Urinary bladder (tissue), 4 donors: Measurements from ENCODE around the gene SPRY2. TPM values are rescaled to one million over a fixed set of nuclear protein-coding genes. Genes with fewer than 3 reads are reported as not detected.
A peak's percentile ranks its signal among the peaks of the same experiment; 100 is the strongest.

ENCODE experiments used
- DNase-seq: peaks from one replicate; pipeline ENCODE4 v3.0.0-alpha.2; 2015; ENCODE audit errors: extremely low spot score
- H3K27ac ChIP-seq: one replicate; pipeline ENCODE4 v1.5.1; 2013; ENCODE audit warnings: low read depth, mild to moderate bottlenecking, moderate library complexity
- H3K36me3 ChIP-seq: one replicate; pipeline ENCODE4 v1.6.1; 2013; ENCODE audit warnings: mild to moderate bottlenecking, moderate library complexity; ENCODE audit not compliant: insufficient read depth
- H3K4me1 ChIP-seq: one replicate; pipeline ENCODE4 v1.6.1; 2013; ENCODE audit warnings: mild to moderate bottlenecking, moderate library complexity; ENCODE audit not compliant: insufficient read depth
- H3K4me3 ChIP-seq: one replicate; pipeline ENCODE4 v1.5.1; 2013; ENCODE audit warnings: low read depth, low read length
- WGBS: extraction: QIAGEN DNeasy Blood & Tissue Kit; methylation state at CpG from one replicate; pipeline ENCODE4 v1.1.7; 2013; 5-methylcytosine and 5-hydroxymethylcytosine counted together
- polyA plus RNA-seq: library from polyadenylated mRNA; stranded (reverse); fragments of 200-250 nt; gene quantifications from one replicate; pipeline ENCODE4 v1.2.3, GENCODE V29; 2013
- total RNA-seq: library from RNA; depleted of rRNA; stranded (reverse); fragments of >200 nt; gene quantifications from one replicate; pipeline ENCODE4 v1.2.3, GENCODE V29; 2014
- donor health status: healthy with polysubstance abuse.
- donor health status: healthy.

SPRY2 gene, protein sequence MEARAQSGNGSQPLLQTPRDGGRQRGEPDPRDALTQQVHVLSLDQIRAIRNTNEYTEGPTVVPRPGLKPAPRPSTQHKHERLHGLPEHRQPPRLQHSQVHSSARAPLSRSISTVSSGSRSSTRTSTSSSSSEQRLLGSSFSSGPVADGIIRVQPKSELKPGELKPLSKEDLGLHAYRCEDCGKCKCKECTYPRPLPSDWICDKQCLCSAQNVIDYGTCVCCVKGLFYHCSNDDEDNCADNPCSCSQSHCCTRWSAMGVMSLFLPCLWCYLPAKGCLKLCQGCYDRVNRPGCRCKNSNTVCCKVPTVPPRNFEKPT
- total RNA-seq, result 34.9 TPM
- polyA plus RNA-seq, result 54.5 TPM

- H3K4me1 ChIP-seq, result no peaks in the 10 kb centered on the region
- H3K27ac ChIP-seq, result peak within 1 kb of the TSS; percentile 95
- under 1% methylated on average over 51 of the region's 54 CpGs for WGBS
- H3K4me3 ChIP-seq, result peak within 1 kb of the TSS; percentile 89
- peak; percentile 92 for DNase-seq
- no peaks in the 10 kb centered on the region for H3K36me3 ChIP-seq
These were observed at the start of gene SPRY2 for GRCh38 chr13:80341101-80341755. TSS of gene SPRY2 (minus strand) at chr13:80341126. CDS start at chr13:80337705, 3,421 bp downstream.

- Histone ChIP-seq H3K4me3 (no peak overlapping the region), H3K36me3 (no peaks in the 10 kb centered on the region), H3K27ac (no peak overlapping the region), H3K4me1 (no peaks in the 10 kb centered on the region)
- WGBS, result 99% methylated on average over 1 of the region's 1 CpG
- no peak for DNase-seq
These were observed 49.4 kb upstream of the SPRY2 start for GRCh38 chr13:80390338-80390737.

DNA sequence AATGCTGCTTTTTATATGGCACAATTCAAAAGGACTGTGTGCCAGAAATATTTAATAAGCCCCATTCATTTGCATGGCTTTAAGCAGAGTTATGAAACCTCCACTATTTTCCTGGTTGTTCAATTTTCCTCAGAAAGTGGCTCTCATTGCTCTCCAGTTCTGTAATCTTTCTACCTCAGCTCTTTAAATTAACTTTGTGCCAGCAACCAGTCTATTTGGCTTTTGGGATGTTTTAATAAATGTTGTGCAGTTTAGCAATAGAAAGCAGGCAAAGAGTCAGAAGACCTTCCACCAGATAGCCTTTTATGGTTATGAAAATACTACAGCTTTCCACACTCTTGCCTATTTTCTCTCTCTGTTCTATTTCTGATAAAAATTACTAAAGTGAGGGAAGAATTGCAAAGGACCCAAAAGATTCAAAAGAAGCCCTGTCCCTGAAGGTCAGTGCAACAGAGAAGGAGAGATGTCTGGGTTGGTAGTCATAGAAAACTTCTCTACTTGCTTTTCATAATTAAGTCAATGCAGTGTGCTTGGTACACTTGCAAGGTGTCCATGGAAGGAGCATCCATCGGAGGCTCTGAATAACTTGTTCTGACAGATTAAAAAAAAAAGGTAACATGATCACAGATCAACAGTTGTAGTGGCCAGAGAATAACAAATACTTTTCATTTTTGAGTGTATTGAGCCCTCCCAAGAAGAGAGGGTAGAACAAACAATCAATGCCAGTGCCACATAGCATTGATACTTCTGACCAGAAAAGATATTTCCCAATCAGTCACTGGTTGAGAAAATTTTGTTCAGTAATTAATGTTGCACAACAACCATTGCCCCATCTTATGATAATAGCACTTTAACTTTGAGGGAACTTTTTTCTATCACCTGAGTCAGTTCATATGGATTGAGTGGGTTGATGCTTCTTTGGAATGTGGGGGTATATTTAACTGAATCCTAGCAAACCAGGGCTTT, 48.4 kb upstream of the SPRY2 start:
- no peak overlapping the region for H3K4me3 ChIP-seq
- H3K36me3 ChIP-seq, result no peaks in the 10 kb centered on the region
- no peaks in the 10 kb centered on the region for H3K4me1 ChIP-seq
- WGBS, result 97% methylated on average over 1 of the region's 1 CpG
- no peak for DNase-seq
- H3K27ac ChIP-seq, result no peak overlapping the region

GRCh38 chr13:80388506-80388905, 47.6 kb upstream of the SPRY2 start:
- Histone ChIP-seq H3K27ac (no peak overlapping the region), H3K36me3 (no peaks in the 10 kb centered on the region), H3K4me3 (no peak overlapping the region), H3K4me1 (no peaks in the 10 kb centered on the region)
- 87% methylated on average over 7 of the region's 7 CpGs for WGBS
- no peak for DNase-seq

DNA sequence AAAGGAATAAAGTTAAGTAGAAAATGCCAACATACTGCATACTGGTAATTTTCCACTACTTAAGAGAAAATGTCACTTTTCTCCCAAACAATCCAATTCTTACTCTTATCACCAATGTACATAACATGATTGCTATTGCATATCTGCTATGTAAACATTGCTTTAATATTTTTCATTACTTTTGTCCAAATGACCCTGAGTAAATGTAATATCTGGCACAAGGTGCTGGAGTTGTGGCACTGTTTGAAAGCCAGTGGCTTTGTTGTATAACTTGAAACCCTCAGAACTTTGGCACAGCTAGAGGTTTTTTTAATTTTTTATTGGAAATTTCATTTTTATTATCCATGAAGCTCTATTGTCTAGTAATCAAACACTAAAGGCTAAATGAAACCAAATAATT, 45.7 kb upstream of the SPRY2 start:
- Histone ChIP-seq H3K27ac (no peak overlapping the region), H3K4me3 (no peak overlapping the region), H3K36me3 (no peaks in the 10 kb centered on the region), H3K4me1 (no peaks in the 10 kb centered on the region)
- DNase-seq, result no peak

DNA sequence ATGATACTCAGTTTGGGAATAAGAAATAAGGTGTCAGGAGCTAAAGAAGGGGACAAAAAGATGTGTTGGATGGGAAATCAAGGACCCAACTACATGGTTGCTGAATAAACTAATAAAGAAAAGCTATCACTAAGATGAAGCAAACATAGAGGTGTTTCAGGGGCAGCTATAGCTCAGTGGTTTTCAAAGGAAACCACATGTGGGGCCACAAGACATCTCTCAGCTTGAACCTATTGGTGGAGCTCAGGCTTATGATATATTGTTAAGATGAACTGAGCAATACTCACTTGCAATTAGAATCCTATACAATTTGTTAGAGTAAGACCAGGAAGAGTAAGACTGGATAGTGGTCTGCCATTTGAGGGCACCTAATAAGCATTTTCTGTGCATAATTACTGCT, 45.1 kb upstream of the SPRY2 start:
- H3K4me1 ChIP-seq, result no peaks in the 10 kb centered on the region
- no peak overlapping the region for H3K4me3 ChIP-seq
- no peak overlapping the region for H3K27ac ChIP-seq
- no peaks in the 10 kb centered on the region for H3K36me3 ChIP-seq
- no peak for DNase-seq

DNA sequence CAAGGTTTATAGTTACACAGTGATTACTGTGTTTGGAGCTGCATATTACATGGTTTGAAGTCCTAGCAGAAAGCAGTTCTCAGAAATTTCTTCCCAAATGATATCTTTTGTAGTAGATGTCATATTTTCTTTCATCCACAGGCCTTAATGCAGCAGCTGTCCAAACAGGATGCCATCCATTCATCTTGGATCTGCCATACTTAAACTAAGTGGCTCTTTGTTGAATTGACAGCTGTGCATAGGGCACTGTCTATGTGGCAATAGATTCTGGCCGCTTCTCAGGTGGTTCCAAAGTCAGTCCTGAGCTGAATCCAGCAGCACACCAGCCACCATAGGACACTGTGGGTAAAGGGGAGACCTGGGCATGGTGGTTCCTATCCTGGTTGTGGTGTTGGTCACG, 41.6 kb upstream of the SPRY2 start:
- 94% methylated on average over 2 of the region's 2 CpGs for WGBS

GRCh38 chr13:80379245-80379644, 38.3 kb upstream of the SPRY2 start:
- Histone ChIP-seq H3K4me3 (no peak overlapping the region), H3K36me3 (no peaks in the 10 kb centered on the region), H3K27ac (no peak overlapping the region), H3K4me1 (no peaks in the 10 kb centered on the region)
- 49% methylated on average over 3 of the region's 3 CpGs for WGBS
- no peak for DNase-seq

More for the DNA sequence above, 41.6 kb upstream of the SPRY2 start:
- H3K27ac ChIP-seq, result no peak overlapping the region
- no peaks in the 10 kb centered on the region for H3K4me1 ChIP-seq
- no peaks in the 10 kb centered on the region for H3K36me3 ChIP-seq
- DNase-seq, result no peak
- H3K4me3 ChIP-seq, result no peak overlapping the region

- H3K4me3 ChIP-seq, result no peak overlapping the region
- no peaks in the 10 kb centered on the region for H3K4me1 ChIP-seq
- H3K36me3 ChIP-seq, result no peaks in the 10 kb centered on the region
- H3K27ac ChIP-seq, result no peak overlapping the region
- no peak for DNase-seq
- WGBS, result 95% methylated on average over 1 of the region's 1 CpG
These were observed 35.6 kb upstream of the SPRY2 start for GRCh38 chr13:80376554-80376953.

- 89% methylated on average over 2 of the region's 2 CpGs for WGBS
- Histone ChIP-seq H3K4me3 (no peak overlapping the region), H3K36me3 (no peaks in the 10 kb centered on the region), H3K4me1 (no peaks in the 10 kb centered on the region), H3K27ac (no peak overlapping the region)
- no peak for DNase-seq
These were observed 34.0 kb upstream of the SPRY2 start for GRCh38 chr13:80374901-80375300.

DNA sequence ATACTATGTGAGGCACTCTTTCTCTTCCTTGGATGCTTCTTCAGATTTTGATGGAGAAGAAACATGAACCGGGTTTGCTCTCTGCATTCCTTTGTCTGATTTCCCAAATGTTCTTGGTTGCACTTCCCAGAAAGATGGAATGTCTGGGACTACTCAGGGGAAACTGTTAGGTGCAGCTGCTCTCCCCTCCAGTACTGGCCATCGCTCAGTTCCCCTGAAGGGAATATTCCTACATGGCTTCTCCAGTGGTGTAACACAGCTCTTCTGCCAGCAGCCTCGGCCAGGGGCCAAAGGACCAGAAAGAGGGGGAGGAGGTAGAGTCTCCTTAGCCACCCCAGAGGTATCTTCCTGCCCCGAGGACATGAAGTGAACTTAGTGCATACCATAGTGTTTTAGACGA, 33.5 kb upstream of the SPRY2 start:
- DNase-seq, result no peak
- H3K4me1 ChIP-seq, result no peaks in the 10 kb centered on the region
- no peaks in the 10 kb centered on the region for H3K36me3 ChIP-seq
- 74% methylated on average over 5 of the region's 5 CpGs for WGBS
- no peak overlapping the region for H3K4me3 ChIP-seq
- no peak overlapping the region for H3K27ac ChIP-seq

DNA sequence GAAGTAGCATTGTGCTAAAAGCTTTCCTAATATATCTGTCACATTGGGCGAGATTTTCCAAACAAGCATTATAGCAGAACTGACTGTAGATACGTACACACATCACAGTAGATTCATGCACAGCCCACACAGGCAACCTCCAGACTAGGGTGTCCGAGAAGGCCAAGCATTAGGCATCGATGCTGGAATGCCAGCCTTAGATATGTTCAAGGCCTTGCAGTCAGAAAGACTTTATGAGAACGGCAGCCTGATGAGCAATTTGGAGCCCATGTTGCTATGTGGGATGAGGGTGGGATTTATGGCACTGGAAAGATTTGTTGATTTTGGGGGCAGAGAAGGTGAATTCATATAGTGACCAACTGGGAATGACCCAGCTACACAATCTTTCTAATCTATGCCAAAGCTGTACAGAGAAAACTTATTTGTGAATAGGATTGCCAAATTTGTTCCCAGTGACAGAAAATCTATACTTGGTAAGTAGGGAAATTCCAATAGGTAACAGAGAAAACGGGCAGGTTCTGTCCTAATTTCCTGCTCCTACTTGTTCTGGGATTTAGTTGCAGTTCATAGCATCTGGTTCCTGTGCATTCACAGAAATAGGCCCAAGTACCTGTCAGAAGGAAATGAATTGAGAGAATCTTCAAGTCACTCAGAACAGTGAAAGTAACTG, 31.0 kb upstream of the SPRY2 start:
- Histone ChIP-seq H3K4me1 (no peaks in the 10 kb centered on the region), H3K36me3 (no peaks in the 10 kb centered on the region), H3K27ac (no peak overlapping the region), H3K4me3 (no peak overlapping the region)
- no peak for DNase-seq
- 89% methylated on average over 6 of the region's 6 CpGs for WGBS

DNA sequence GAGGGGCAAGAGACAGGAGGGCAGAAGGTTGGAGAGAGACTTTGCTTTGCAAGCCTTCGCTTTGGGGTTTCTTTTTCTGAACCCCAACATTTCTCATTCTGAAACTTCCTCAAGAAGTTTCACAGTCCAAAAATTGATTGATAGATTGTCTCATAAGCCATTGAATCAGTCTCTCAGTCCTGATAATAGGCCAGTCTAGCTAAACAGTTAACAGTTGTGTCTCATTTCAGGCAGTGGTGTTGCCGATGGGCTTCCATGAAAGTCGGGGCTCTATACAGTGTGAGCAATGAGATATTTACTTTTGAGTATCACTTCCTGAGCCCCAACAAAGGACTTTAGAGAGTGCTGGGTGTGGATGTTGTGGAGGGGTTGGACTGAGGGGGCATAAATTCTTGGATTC, 26.5 kb upstream of the SPRY2 start:
- WGBS, result 82% methylated on average over 3 of the region's 3 CpGs
- no peaks in the 10 kb centered on the region for H3K4me1 ChIP-seq

More for the DNA sequence above, 26.5 kb upstream of the SPRY2 start:
- DNase-seq, result no peak
- Histone ChIP-seq H3K4me3 (no peak overlapping the region), H3K27ac (no peak overlapping the region), H3K36me3 (no peaks in the 10 kb centered on the region)
